Fibroblast of the aortic adventitia (primary cell): ENCODE data around the gene TUBG2. TPM values are rescaled to one million over a fixed set of nuclear protein-coding genes. Genes with fewer than 3 reads are reported as not detected.

ENCODE experiments used
- DNase-seq: peaks from one replicate; pipeline ENCODE4 v3.0.0-alpha.2; 2010; ENCODE audit warnings: low read depth
- H3K4me3 ChIP-seq: 2 replicates; pipeline ENCODE4 v1.5.1; 2011; ENCODE audit warnings: low read depth, mild to moderate bottlenecking, control low read depth, low read length, moderate library complexity
- total RNA-seq: library from RNA; depleted of rRNA; stranded (reverse); fragments of >200 nt; gene quantifications from 2 replicates; pipeline ENCODE4 v1.2.3, GENCODE V29; 2012; ENCODE audit warnings: low replicate concordance
- TF ChIP-seq, protein P1 (sequence below): IDR thresholded peaks from 2 replicates; pipeline ENCODE4 v1.5.1; 2011; ENCODE audit warnings: mild to moderate bottlenecking, low read length, control low read depth, inconsistent platforms; ENCODE audit not compliant: insufficient read depth

The TUBG2 gene
- total RNA-seq, 1 donor: 12.1 TPM

DNA sequence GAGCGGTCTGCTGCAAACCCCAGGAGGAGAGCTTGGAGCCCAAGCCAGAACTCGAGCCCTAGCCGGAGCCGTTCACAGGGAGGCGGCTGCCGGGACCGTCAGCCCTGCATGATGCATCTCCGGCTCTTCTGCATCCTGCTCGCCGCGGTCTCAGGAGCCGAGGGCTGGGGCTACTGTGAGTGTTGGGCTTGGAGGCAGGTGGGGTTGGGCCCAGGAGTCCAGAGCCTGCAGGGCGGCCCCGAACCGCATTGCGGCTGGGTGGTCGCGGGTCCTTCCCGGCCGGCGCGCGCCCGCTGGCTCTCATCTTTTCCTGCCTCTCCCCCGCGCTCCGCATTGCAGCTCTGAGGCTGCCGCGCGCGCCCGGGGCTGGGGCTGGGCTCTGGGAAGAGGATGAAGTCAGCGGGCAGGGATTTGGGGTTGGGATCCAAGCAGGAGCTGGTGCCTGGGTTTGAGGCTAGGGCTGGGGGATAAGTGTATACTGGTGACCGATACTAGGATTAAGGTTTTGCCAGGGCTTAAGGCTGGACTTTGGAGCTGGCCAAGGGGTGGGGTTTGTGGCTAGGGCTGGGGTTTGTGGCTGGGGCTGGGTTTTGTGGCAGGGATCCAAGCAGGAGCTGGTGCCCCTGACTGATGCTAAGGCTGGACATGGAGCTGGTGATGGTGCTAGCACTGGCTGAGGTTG lies 23.8 kb downstream of the TUBG2 start:
- peak overlapping the region; percentile 80 for H3K4me3 ChIP-seq
- TF ChIP-seq, protein P1, sequence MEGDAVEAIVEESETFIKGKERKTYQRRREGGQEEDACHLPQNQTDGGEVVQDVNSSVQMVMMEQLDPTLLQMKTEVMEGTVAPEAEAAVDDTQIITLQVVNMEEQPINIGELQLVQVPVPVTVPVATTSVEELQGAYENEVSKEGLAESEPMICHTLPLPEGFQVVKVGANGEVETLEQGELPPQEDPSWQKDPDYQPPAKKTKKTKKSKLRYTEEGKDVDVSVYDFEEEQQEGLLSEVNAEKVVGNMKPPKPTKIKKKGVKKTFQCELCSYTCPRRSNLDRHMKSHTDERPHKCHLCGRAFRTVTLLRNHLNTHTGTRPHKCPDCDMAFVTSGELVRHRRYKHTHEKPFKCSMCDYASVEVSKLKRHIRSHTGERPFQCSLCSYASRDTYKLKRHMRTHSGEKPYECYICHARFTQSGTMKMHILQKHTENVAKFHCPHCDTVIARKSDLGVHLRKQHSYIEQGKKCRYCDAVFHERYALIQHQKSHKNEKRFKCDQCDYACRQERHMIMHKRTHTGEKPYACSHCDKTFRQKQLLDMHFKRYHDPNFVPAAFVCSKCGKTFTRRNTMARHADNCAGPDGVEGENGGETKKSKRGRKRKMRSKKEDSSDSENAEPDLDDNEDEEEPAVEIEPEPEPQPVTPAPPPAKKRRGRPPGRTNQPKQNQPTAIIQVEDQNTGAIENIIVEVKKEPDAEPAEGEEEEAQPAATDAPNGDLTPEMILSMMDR: no peak
- peak; percentile 61 for DNase-seq

DNA sequence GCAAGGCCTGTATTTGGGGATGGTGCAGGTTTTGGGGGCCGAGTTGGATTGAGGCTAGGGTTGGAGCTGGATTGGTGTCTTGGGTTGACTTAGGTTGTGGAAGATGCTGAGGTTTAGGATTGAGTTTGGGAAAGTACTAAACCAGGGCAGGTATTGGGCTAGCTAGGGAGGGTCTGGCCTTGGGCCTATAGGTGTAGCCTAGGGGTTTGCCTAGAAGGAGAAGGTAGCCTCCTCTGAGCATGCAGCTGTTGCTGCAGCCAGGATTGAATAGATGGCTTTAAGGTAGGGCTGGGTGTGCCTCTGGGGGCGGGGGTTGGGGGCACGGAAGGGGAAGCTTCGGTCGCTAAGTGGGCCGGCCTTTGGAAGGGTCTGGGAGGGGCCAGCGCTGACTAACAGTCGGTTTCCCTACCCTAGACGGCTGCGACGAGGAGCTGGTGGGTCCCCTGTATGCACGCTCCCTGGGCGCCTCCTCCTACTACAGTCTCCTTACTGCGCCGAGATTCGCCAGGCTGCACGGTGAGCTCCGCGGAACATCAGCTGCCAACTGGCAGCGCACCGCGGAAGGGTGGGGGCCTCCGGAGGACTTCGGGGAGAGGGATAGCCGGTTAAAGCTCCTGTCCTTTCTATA lies 24.4 kb downstream of the TUBG2 start:
- H3K4me3 ChIP-seq: peak overlapping the region; percentile 80
- DNase-seq: peak; percentile 42
- TF ChIP-seq, protein P1: no peak

DNA sequence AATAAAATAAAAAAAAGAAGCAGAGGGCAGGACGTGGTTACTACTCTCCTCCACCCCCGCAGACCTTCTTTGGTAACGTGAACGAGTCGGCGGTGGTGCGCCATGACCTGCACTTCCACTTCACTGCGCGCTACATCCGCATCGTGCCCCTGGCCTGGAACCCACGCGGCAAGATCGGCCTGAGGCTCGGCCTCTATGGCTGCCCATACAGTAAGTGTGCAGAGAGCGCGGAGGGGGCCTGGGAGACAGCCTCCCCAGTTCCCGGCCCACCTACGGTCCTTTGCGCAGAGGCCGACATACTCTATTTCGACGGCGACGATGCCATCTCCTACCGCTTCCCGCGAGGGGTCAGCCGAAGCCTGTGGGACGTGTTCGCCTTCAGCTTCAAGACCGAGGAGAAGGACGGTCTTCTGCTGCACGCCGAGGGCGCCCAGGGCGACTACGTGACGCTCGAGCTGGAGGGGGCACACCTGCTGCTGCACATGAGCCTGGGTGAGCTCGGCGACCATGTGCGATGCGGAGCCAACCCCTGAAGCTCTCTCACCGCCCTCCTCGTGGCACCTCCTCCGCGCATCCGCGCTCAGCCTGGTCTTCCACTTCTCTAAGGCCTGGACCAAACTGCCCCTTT lies 26.0 kb downstream of the TUBG2 start:
- H3K4me3 ChIP-seq: no peak overlapping the region
- TF ChIP-seq, protein P1: no peak
- no peak for DNase-seq

DNA sequence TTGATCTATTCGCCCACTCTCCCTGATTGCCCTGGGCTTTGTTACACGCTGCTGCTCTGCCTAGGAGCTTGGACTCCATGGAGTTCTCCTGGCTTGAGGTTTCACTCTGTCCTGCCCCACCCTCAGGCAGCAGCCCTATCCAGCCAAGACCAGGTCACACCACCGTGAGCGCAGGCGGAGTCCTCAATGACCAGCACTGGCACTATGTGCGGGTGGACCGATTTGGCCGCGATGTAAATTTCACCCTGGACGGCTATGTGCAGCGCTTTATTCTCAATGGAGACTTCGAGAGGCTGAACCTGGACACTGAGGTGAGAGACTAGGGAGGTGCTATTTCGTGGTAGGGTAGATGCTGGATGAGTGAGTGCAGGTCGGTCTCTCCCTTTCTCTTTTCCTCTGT lies 26.7 kb downstream of the TUBG2 start:
- DNase-seq: no peak
- no peak overlapping the region for H3K4me3 ChIP-seq
- TF ChIP-seq, protein P1: no peak

DNA sequence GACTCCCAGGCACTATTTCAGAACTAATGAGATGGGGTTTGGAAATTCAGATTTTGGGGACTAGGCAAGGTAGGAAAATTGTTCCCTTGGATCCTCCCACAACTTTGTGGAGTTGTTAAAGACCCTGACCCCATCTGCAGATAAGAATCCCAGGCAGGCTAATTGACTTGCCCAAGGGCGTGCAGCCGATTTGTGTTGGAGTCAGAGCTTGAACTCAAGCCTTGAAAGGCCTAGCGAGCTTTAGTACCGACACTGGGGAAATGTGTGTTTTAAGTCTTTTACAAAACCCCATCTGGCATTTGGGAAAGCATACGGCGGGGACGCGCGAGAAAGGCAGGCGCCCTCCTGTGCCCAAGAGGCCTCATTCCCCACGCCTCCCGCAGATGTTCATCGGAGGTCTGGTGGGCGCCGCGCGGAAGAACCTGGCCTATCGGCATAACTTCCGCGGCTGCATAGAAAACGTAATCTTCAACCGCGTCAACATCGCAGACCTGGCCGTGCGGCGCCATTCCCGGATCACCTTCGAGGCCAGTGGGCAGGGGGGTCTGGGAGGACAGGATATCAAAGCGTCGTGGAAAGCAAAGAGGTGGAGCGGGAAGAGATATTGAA lies 27.5 kb downstream of the TUBG2 start:
- TF ChIP-seq, protein P1: no peak
- H3K4me3 ChIP-seq: no peak overlapping the region
- DNase-seq: no peak

DNA sequence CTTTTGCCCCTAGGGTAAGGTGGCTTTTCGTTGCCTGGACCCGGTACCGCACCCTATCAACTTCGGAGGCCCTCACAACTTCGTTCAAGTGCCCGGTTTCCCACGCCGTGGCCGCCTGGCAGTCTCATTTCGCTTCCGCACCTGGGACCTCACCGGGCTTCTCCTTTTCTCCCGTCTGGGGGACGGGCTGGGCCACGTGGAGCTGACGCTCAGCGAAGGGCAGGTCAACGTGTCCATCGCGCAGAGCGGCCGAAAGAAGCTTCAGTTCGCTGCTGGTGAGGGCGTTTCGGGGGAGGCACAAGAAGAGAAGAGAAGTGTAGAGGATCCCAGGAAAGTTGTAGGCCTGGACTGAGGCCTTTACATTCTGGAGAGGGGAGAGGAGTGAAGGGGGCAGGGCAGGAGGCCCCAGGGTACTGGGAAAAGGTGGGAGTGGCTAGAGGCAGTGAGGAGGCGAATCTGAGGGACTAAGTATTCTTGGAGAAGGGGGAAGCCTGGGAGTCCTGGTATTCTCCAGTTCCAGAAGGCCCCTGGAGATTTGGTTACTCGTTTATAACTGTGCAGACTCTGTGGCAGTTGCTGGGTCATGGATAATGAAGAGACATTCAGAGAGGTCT lies 28.7 kb downstream of the TUBG2 start:
- TF ChIP-seq, protein P1: no peak
- H3K4me3 ChIP-seq: no peak overlapping the region
- DNase-seq: no peak
